ENCODE results near the gene BCL11A.

Gene BCL11A

GRCh38 chr2:60447943-60448342 is 105.5 kb downstream of the BCL11A start:
- H3K36me3 ChIP-seq (ENCODE audit: insufficient read depth, low read length) = no peaks in the 10 kb centered on the region
- H3K27ac ChIP-seq (ENCODE audit: low read depth, low read length) = no peak overlapping the region
- no peaks in the 10 kb centered on the region for H3K9me3 ChIP-seq (ENCODE audit: low read length)
- no peak overlapping the region for H3K9ac ChIP-seq (ENCODE audit: low read length)
- H3K4me3 ChIP-seq (ENCODE audit: low read depth in 1 of 2, low read length in 2 of 2) = no peak overlapping the region
- no peaks in the 10 kb centered on the region for H3K4me1 ChIP-seq (ENCODE audit: insufficient read depth, low read length)
- no peaks in the 10 kb centered on the region for H3K27me3 ChIP-seq (ENCODE audit: control insufficient read depth in 1 of 2, insufficient read depth in 2 of 2, low read length in 2 of 2)

GRCh38 chr2:60446413-60447267 is 106.8 kb downstream of the BCL11A start:
- no peak overlapping the region for H3K9ac ChIP-seq (ENCODE audit: low read length)
- H3K4me3 ChIP-seq (ENCODE audit: low read depth in 1 of 2, low read length in 2 of 2) = no peak overlapping the region
- no peak overlapping the region for H3K27ac ChIP-seq (ENCODE audit: low read depth, low read length)
- H3K4me1 ChIP-seq (ENCODE audit: insufficient read depth, low read length) = no peaks in the 10 kb centered on the region
- no peaks in the 10 kb centered on the region for H3K36me3 ChIP-seq (ENCODE audit: insufficient read depth, low read length)
- H3K27me3 ChIP-seq (ENCODE audit: control insufficient read depth in 1 of 2, insufficient read depth in 2 of 2, low read length in 2 of 2) = no peaks in the 10 kb centered on the region
- H3K9me3 ChIP-seq (ENCODE audit: low read length) = no peaks in the 10 kb centered on the region

GRCh38 chr2:60445684-60446179 is 107.7 kb downstream of the BCL11A start:
- H3K4me3 ChIP-seq (ENCODE audit: low read depth in 1 of 2, low read length in 2 of 2) = no peak overlapping the region
- no peak overlapping the region for H3K27ac ChIP-seq (ENCODE audit: low read depth, low read length)
- no peaks in the 10 kb centered on the region for H3K4me1 ChIP-seq (ENCODE audit: insufficient read depth, low read length)
- H3K9me3 ChIP-seq (ENCODE audit: low read length) = no peaks in the 10 kb centered on the region
- no peaks in the 10 kb centered on the region for H3K36me3 ChIP-seq (ENCODE audit: insufficient read depth, low read length)
- no peak overlapping the region for H3K9ac ChIP-seq (ENCODE audit: low read length)
- H3K27me3 ChIP-seq (ENCODE audit: control insufficient read depth in 1 of 2, insufficient read depth in 2 of 2, low read length in 2 of 2) = no peaks in the 10 kb centered on the region

- H3K4me1 ChIP-seq (ENCODE audit: insufficient read depth, low read length) = no peaks in the 10 kb centered on the region
- no peaks in the 10 kb centered on the region for H3K36me3 ChIP-seq (ENCODE audit: insufficient read depth, low read length)
- no peak overlapping the region for H3K4me3 ChIP-seq (ENCODE audit: low read depth in 1 of 2, low read length in 2 of 2)
- no peaks in the 10 kb centered on the region for H3K27me3 ChIP-seq (ENCODE audit: control insufficient read depth in 1 of 2, insufficient read depth in 2 of 2, low read length in 2 of 2)
- H3K27ac ChIP-seq (ENCODE audit: low read depth, low read length) = no peak overlapping the region
- H3K9me3 ChIP-seq (ENCODE audit: low read length) = no peaks in the 10 kb centered on the region
- H3K9ac ChIP-seq (ENCODE audit: low read length) = no peak overlapping the region
Measured at GRCh38 chr2:60442608-60443007, 110.8 kb downstream of the BCL11A start.

GRCh38 chr2:60441800-60442199 is 111.7 kb downstream of the BCL11A start:
- Histone ChIP-seq H3K9me3 (ENCODE audit: low read length) (no peaks in the 10 kb centered on the region), H3K27ac (ENCODE audit: low read depth, low read length) (no peak overlapping the region), H3K27me3 (ENCODE audit: control insufficient read depth in 1 of 2, insufficient read depth in 2 of 2, low read length in 2 of 2) (no peaks in the 10 kb centered on the region), H3K4me3 (ENCODE audit: low read depth in 1 of 2, low read length in 2 of 2) (no peak overlapping the region), H3K9ac (ENCODE audit: low read length) (no peak overlapping the region), H3K4me1 (ENCODE audit: insufficient read depth, low read length) (no peaks in the 10 kb centered on the region), H3K36me3 (ENCODE audit: insufficient read depth, low read length) (no peaks in the 10 kb centered on the region)

- no peak overlapping the region for H3K9ac ChIP-seq (ENCODE audit: low read length)
- H3K9me3 ChIP-seq (ENCODE audit: low read length) = no peaks in the 10 kb centered on the region
- H3K36me3 ChIP-seq (ENCODE audit: insufficient read depth, low read length) = no peaks in the 10 kb centered on the region
- H3K4me1 ChIP-seq (ENCODE audit: insufficient read depth, low read length) = no peaks in the 10 kb centered on the region
- H3K27me3 ChIP-seq (ENCODE audit: control insufficient read depth in 1 of 2, insufficient read depth in 2 of 2, low read length in 2 of 2) = no peaks in the 10 kb centered on the region
- no peak overlapping the region for H3K27ac ChIP-seq (ENCODE audit: low read depth, low read length)
- H3K4me3 ChIP-seq (ENCODE audit: low read depth in 1 of 2, low read length in 2 of 2) = no peak overlapping the region
Measured at GRCh38 chr2:60440767-60441163, 112.7 kb downstream of the BCL11A start.

GRCh38 chr2:60440079-60440766 is 113.2 kb downstream of the BCL11A start:
- no peaks in the 10 kb centered on the region for H3K4me1 ChIP-seq (ENCODE audit: insufficient read depth, low read length)
- H3K36me3 ChIP-seq (ENCODE audit: insufficient read depth, low read length) = no peaks in the 10 kb centered on the region
- no peak overlapping the region for H3K9ac ChIP-seq (ENCODE audit: low read length)
- no peaks in the 10 kb centered on the region for H3K9me3 ChIP-seq (ENCODE audit: low read length)
- no peaks in the 10 kb centered on the region for H3K27me3 ChIP-seq (ENCODE audit: control insufficient read depth in 1 of 2, insufficient read depth in 2 of 2, low read length in 2 of 2)
- no peak overlapping the region for H3K4me3 ChIP-seq (ENCODE audit: low read depth in 1 of 2, low read length in 2 of 2)
- no peak overlapping the region for H3K27ac ChIP-seq (ENCODE audit: low read depth, low read length)

- Histone ChIP-seq H3K4me3 (ENCODE audit: low read depth in 1 of 2, low read length in 2 of 2) (no peak overlapping the region), H3K36me3 (ENCODE audit: insufficient read depth, low read length) (no peaks in the 10 kb centered on the region), H3K27me3 (ENCODE audit: control insufficient read depth in 1 of 2, insufficient read depth in 2 of 2, low read length in 2 of 2) (no peaks in the 10 kb centered on the region), H3K9me3 (ENCODE audit: low read length) (no peaks in the 10 kb centered on the region), H3K27ac (ENCODE audit: low read depth, low read length) (no peak overlapping the region), H3K9ac (ENCODE audit: low read length) (no peak overlapping the region), H3K4me1 (ENCODE audit: insufficient read depth, low read length) (no peaks in the 10 kb centered on the region)
Measured at GRCh38 chr2:60439219-60439974, 114.1 kb downstream of the BCL11A start.

- no peaks in the 10 kb centered on the region for H3K27me3 ChIP-seq (ENCODE audit: control insufficient read depth in 1 of 2, insufficient read depth in 2 of 2, low read length in 2 of 2)
- H3K9me3 ChIP-seq (ENCODE audit: low read length) = no peaks in the 10 kb centered on the region
- no peaks in the 10 kb centered on the region for H3K36me3 ChIP-seq (ENCODE audit: insufficient read depth, low read length)
- H3K9ac ChIP-seq (ENCODE audit: low read length) = no peak overlapping the region
- H3K27ac ChIP-seq (ENCODE audit: low read depth, low read length) = no peak overlapping the region
- no peak overlapping the region for H3K4me3 ChIP-seq (ENCODE audit: low read depth in 1 of 2, low read length in 2 of 2)
- no peaks in the 10 kb centered on the region for H3K4me1 ChIP-seq (ENCODE audit: insufficient read depth, low read length)
Measured at GRCh38 chr2:60438653-60439052, 114.8 kb downstream of the BCL11A start.

- Histone ChIP-seq H3K27me3 (ENCODE audit: control insufficient read depth in 1 of 2, insufficient read depth in 2 of 2, low read length in 2 of 2) (no peaks in the 10 kb centered on the region), H3K36me3 (ENCODE audit: insufficient read depth, low read length) (no peaks in the 10 kb centered on the region), H3K4me3 (ENCODE audit: low read depth in 1 of 2, low read length in 2 of 2) (no peak overlapping the region), H3K9me3 (ENCODE audit: low read length) (no peaks in the 10 kb centered on the region), H3K27ac (ENCODE audit: low read depth, low read length) (no peak overlapping the region), H3K9ac (ENCODE audit: low read length) (no peak overlapping the region), H3K4me1 (ENCODE audit: insufficient read depth, low read length) (no peaks in the 10 kb centered on the region)
Measured at GRCh38 chr2:60438131-60438530, 115.3 kb downstream of the BCL11A start.

GRCh38 chr2:60437080-60437696 is 116.3 kb downstream of the BCL11A start:
- Histone ChIP-seq H3K27ac (ENCODE audit: low read depth, low read length) (no peak overlapping the region), H3K36me3 (ENCODE audit: insufficient read depth, low read length) (no peaks in the 10 kb centered on the region), H3K27me3 (ENCODE audit: control insufficient read depth in 1 of 2, insufficient read depth in 2 of 2, low read length in 2 of 2) (no peaks in the 10 kb centered on the region), H3K4me1 (ENCODE audit: insufficient read depth, low read length) (no peaks in the 10 kb centered on the region), H3K4me3 (ENCODE audit: low read depth in 1 of 2, low read length in 2 of 2) (no peak overlapping the region), H3K9me3 (ENCODE audit: low read length) (no peaks in the 10 kb centered on the region), H3K9ac (ENCODE audit: low read length) (no peak overlapping the region)

Measured in muscle layer of colon (tissue), 2 donors.